Measurements from ENCODE around the gene GGTA1.

Gene GGTA1

GRCh38 chr9:121454972-121455371, 44.7 kb downstream of the GGTA1 start:
- H3K27ac ChIP-seq (ENCODE audit: low read depth, low read length), result no peak overlapping the region
- no peaks in the 10 kb centered on the region for H3K9me3 ChIP-seq (ENCODE audit: low read length)
- H3K36me3 ChIP-seq (ENCODE audit: insufficient read depth, low read length), result no peaks in the 10 kb centered on the region
- peaks cover 9% of the 10 kb centered on the region for H3K4me1 ChIP-seq (ENCODE audit: insufficient read depth, low read length)
- no peaks in the 10 kb centered on the region for H3K27me3 ChIP-seq (ENCODE audit: control insufficient read depth in 1 of 2, insufficient read depth in 2 of 2, low read length in 2 of 2)
- H3K9ac ChIP-seq (ENCODE audit: low read length), result no peak overlapping the region
- H3K4me3 ChIP-seq (ENCODE audit: low read depth in 1 of 2, low read length in 2 of 2), result no peak overlapping the region

GRCh38 chr9:121453232-121453892, 46.3 kb downstream of the GGTA1 start:
- Histone ChIP-seq H3K27ac (ENCODE audit: low read depth, low read length) (no peak overlapping the region), H3K9ac (ENCODE audit: low read length) (no peak overlapping the region), H3K36me3 (ENCODE audit: insufficient read depth, low read length) (no peaks in the 10 kb centered on the region), H3K4me1 (ENCODE audit: insufficient read depth, low read length) (peaks cover 11% of the 10 kb centered on the region), H3K4me3 (ENCODE audit: low read depth in 1 of 2, low read length in 2 of 2) (no peak overlapping the region), H3K9me3 (ENCODE audit: low read length) (no peaks in the 10 kb centered on the region), H3K27me3 (ENCODE audit: control insufficient read depth in 1 of 2, insufficient read depth in 2 of 2, low read length in 2 of 2) (no peaks in the 10 kb centered on the region)

DNA sequence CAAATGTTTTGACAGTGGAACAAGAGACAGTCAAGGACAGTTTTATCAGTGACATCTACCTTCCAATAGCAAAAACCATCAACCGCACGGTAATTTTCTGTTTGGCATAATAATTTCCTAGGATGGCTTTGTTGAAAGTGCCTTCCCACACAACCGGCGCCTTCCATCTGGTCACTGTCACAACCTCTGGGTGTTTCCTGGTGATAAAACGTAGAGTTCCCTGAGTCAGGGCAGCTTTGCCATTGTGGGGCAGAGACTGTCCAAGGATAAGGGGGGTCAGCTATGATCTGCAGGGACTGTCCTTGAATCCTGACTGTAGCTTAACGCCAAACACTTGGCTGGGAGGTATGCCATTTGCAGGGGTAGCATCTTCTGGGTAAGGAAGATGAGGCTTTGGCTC, 47.6 kb downstream of the GGTA1 start:
- H3K27me3 ChIP-seq (ENCODE audit: control insufficient read depth in 1 of 2, insufficient read depth in 2 of 2, low read length in 2 of 2), result peaks cover 0 to 1% of the 10 kb centered on the region in 2 donors
- peaks cover 11% of the 10 kb centered on the region for H3K4me1 ChIP-seq (ENCODE audit: insufficient read depth, low read length)
- H3K4me3 ChIP-seq (ENCODE audit: low read depth in 1 of 2, low read length in 2 of 2), result no peak overlapping the region
- no peak overlapping the region for H3K9ac ChIP-seq (ENCODE audit: low read length)
- no peaks in the 10 kb centered on the region for H3K36me3 ChIP-seq (ENCODE audit: insufficient read depth, low read length)
- H3K27ac ChIP-seq (ENCODE audit: low read depth, low read length), result no peak overlapping the region
- no peaks in the 10 kb centered on the region for H3K9me3 ChIP-seq (ENCODE audit: low read length)

- Histone ChIP-seq H3K27me3 (ENCODE audit: control insufficient read depth in 1 of 2, insufficient read depth in 2 of 2, low read length in 2 of 2) (peaks cover 0 to 6% of the 10 kb centered on the region in 2 donors), H3K4me3 (ENCODE audit: low read depth in 1 of 2, low read length in 2 of 2) (no peak overlapping the region), H3K4me1 (ENCODE audit: insufficient read depth, low read length) (peaks cover 11% of the 10 kb centered on the region), H3K27ac (ENCODE audit: low read depth, low read length) (no peak overlapping the region), H3K9ac (ENCODE audit: low read length) (no peak overlapping the region), H3K9me3 (ENCODE audit: low read length) (no peaks in the 10 kb centered on the region), H3K36me3 (ENCODE audit: insufficient read depth, low read length) (no peaks in the 10 kb centered on the region)
Observed at GRCh38 chr9:121451586-121451985, 48.1 kb downstream of the GGTA1 start.

DNA sequence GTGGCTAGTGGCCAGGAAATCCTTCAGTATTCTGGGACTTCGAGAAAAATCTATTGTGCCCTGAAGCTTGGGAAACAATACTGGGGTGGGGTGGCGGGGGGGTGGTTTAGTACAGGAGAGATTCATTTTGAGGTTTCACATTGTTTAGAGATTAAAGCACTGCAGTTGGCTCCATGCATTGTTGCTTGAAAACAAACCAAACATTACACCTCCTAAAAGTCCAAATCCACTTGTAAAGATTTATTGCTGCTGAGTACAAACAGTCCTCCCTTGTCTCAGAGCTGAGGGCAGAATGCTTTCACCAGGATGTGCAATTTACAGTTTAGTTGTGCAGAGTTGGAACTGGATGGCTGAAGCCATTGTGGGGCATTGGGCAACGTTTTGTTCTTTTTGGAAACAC, 49.4 kb downstream of the GGTA1 start:
- H3K4me3 ChIP-seq (ENCODE audit: low read depth in 1 of 2, low read length in 2 of 2), result no peak overlapping the region
- H3K36me3 ChIP-seq (ENCODE audit: insufficient read depth, low read length), result no peaks in the 10 kb centered on the region
- no peak overlapping the region for H3K27ac ChIP-seq (ENCODE audit: low read depth, low read length)
- H3K9ac ChIP-seq (ENCODE audit: low read length), result no peak overlapping the region
- H3K4me1 ChIP-seq (ENCODE audit: insufficient read depth, low read length), result peaks cover 11% of the 10 kb centered on the region
- peaks cover 0 to 15% of the 10 kb centered on the region in 2 donors for H3K27me3 ChIP-seq (ENCODE audit: control insufficient read depth in 1 of 2, insufficient read depth in 2 of 2, low read length in 2 of 2)
- H3K9me3 ChIP-seq (ENCODE audit: low read length), result no peaks in the 10 kb centered on the region

DNA sequence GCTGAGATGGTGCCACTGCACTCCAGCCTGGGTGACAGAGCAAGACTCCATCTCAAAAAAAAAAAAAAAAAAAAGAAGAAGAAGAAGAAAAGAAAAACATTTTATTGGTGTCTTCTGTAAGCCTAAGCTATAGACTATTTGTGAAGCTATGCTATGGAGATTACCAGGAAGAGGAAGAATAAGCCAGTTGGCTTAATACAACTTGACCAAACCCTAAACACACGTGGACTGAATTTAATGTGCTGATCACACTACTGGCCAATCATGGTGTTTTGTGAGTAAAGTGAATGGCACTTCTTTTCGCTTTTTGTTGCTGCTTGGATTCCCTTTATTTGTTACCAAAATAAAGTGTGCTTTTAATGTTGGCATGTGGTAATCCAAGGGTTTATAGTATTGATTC, 49.9 kb downstream of the GGTA1 start:
- H3K27ac ChIP-seq (ENCODE audit: low read depth, low read length), result no peak overlapping the region
- no peak overlapping the region for H3K9ac ChIP-seq (ENCODE audit: low read length)
- peaks cover 0 to 15% of the 10 kb centered on the region in 2 donors for H3K27me3 ChIP-seq (ENCODE audit: control insufficient read depth in 1 of 2, insufficient read depth in 2 of 2, low read length in 2 of 2)
- no peaks in the 10 kb centered on the region for H3K36me3 ChIP-seq (ENCODE audit: insufficient read depth, low read length)
- no peak overlapping the region for H3K4me3 ChIP-seq (ENCODE audit: low read depth in 1 of 2, low read length in 2 of 2)
- no peaks in the 10 kb centered on the region for H3K9me3 ChIP-seq (ENCODE audit: low read length)
- peaks cover 11% of the 10 kb centered on the region for H3K4me1 ChIP-seq (ENCODE audit: insufficient read depth, low read length)

DNA sequence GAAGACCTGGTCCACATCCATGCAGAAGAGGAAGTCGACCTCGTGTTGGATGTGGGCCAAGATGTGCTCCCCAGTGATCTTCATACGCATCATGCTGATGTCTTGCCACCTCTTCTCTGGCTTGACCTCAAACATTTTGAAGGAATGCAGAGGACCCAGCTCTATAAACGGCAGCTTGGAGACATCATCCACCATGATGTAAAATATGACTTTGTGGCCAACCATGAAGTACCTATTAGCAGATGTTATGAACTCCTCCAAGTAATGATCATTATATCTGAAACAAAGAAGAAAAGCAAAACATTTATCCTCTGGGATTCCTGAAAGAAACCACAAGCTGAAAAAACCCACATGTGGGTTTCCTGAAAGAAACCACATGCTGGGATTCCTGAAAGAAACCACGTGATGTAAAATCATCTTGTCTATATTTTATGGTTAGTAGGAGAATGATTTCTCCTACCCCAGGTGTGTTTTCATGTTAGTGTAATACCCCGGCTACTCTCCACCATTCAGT, 52.3 kb downstream of the GGTA1 start:
- H3K27me3 ChIP-seq (ENCODE audit: control insufficient read depth in 1 of 2, insufficient read depth in 2 of 2, low read length in 2 of 2), result peaks cover 0 to 15% of the 10 kb centered on the region in 2 donors
- H3K36me3 ChIP-seq (ENCODE audit: insufficient read depth, low read length), result no peaks in the 10 kb centered on the region
- H3K4me1 ChIP-seq (ENCODE audit: insufficient read depth, low read length), result peaks cover 11% of the 10 kb centered on the region
- H3K9me3 ChIP-seq (ENCODE audit: low read length), result no peaks in the 10 kb centered on the region
- no peak overlapping the region for H3K9ac ChIP-seq (ENCODE audit: low read length)
- H3K27ac ChIP-seq (ENCODE audit: low read depth, low read length), result no peak overlapping the region
- no peak overlapping the region for H3K4me3 ChIP-seq (ENCODE audit: low read depth in 1 of 2, low read length in 2 of 2)

- Histone ChIP-seq H3K9ac (ENCODE audit: low read length) (no peak overlapping the region), H3K36me3 (ENCODE audit: insufficient read depth, low read length) (no peaks in the 10 kb centered on the region), H3K4me1 (ENCODE audit: insufficient read depth, low read length) (peaks cover 11% of the 10 kb centered on the region), H3K9me3 (ENCODE audit: low read length) (no peaks in the 10 kb centered on the region), H3K27ac (ENCODE audit: low read depth, low read length) (no peak overlapping the region), H3K27me3 (ENCODE audit: control insufficient read depth in 1 of 2, insufficient read depth in 2 of 2, low read length in 2 of 2) (peaks cover 0 to 15% of the 10 kb centered on the region in 2 donors), H3K4me3 (ENCODE audit: low read depth in 1 of 2, low read length in 2 of 2) (no peak overlapping the region)
Observed at GRCh38 chr9:121445986-121446385, 53.7 kb downstream of the GGTA1 start.

GRCh38 chr9:121443981-121444380, 55.7 kb downstream of the GGTA1 start:
- H3K27ac ChIP-seq (ENCODE audit: low read depth, low read length), result no peak overlapping the region
- peaks cover 0 to 15% of the 10 kb centered on the region in 2 donors for H3K27me3 ChIP-seq (ENCODE audit: control insufficient read depth in 1 of 2, insufficient read depth in 2 of 2, low read length in 2 of 2)
- H3K36me3 ChIP-seq (ENCODE audit: insufficient read depth, low read length), result no peaks in the 10 kb centered on the region
- H3K4me3 ChIP-seq (ENCODE audit: low read depth in 1 of 2, low read length in 2 of 2), result no peak overlapping the region
- H3K4me1 ChIP-seq (ENCODE audit: insufficient read depth, low read length), result no peaks in the 10 kb centered on the region
- no peak overlapping the region for H3K9ac ChIP-seq (ENCODE audit: low read length)
- H3K9me3 ChIP-seq (ENCODE audit: low read length), result no peaks in the 10 kb centered on the region

DNA sequence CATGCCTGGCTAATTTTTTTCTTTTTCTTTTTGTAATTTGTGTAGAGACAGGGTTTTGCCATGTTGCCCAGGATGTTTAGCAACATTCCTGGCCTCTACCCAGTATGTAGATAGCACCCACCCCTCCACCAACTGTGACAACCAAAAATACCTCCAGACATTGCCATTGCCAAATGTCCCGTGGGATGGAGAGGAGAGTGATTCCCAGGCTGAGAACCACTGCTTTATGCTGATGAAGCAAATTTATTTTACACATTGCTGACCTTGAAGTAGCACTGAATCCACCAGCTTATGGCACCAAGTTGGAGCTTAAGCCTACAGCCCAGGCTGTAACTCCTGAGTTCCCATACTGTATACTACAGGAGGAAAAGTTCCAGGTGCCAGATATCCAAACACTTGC, 58.5 kb downstream of the GGTA1 start:
- peaks cover 0 to 4% of the 10 kb centered on the region in 2 donors for H3K27me3 ChIP-seq (ENCODE audit: control insufficient read depth in 1 of 2, insufficient read depth in 2 of 2, low read length in 2 of 2)
- H3K27ac ChIP-seq (ENCODE audit: low read depth, low read length), result no peak overlapping the region
- H3K4me3 ChIP-seq (ENCODE audit: low read depth in 1 of 2, low read length in 2 of 2), result no peak overlapping the region
- H3K9me3 ChIP-seq (ENCODE audit: low read length), result no peaks in the 10 kb centered on the region
- H3K9ac ChIP-seq (ENCODE audit: low read length), result no peak overlapping the region
- no peaks in the 10 kb centered on the region for H3K4me1 ChIP-seq (ENCODE audit: insufficient read depth, low read length)
- H3K36me3 ChIP-seq (ENCODE audit: insufficient read depth, low read length), result no peaks in the 10 kb centered on the region

- no peaks in the 10 kb centered on the region for H3K4me1 ChIP-seq (ENCODE audit: insufficient read depth, low read length)
- no peak overlapping the region for H3K27ac ChIP-seq (ENCODE audit: low read depth, low read length)
- no peak overlapping the region for H3K9ac ChIP-seq (ENCODE audit: low read length)
- no peak overlapping the region for H3K4me3 ChIP-seq (ENCODE audit: low read depth in 1 of 2, low read length in 2 of 2)
- no peaks in the 10 kb centered on the region for H3K36me3 ChIP-seq (ENCODE audit: insufficient read depth, low read length)
- H3K27me3 ChIP-seq (ENCODE audit: control insufficient read depth in 1 of 2, insufficient read depth in 2 of 2, low read length in 2 of 2), result no peaks in the 10 kb centered on the region
- H3K9me3 ChIP-seq (ENCODE audit: low read length), result no peaks in the 10 kb centered on the region
Observed at GRCh38 chr9:121439711-121440664, 59.7 kb downstream of the GGTA1 start.

Measured in muscle layer of colon (tissue), 2 donors.